ENCODE measurements around the gene CBFA2T3.
"Not testable (repeated sequence)": the region's sequence is repeated elsewhere in the genome, so short reads cannot be mapped to it uniquely, and the experiment has no call there.

Gene CBFA2T3

GRCh38 chr16:88904676-88905365 lies 72.2 kb downstream of the CBFA2T3 start:
- no peak for DNase-seq

DNA sequence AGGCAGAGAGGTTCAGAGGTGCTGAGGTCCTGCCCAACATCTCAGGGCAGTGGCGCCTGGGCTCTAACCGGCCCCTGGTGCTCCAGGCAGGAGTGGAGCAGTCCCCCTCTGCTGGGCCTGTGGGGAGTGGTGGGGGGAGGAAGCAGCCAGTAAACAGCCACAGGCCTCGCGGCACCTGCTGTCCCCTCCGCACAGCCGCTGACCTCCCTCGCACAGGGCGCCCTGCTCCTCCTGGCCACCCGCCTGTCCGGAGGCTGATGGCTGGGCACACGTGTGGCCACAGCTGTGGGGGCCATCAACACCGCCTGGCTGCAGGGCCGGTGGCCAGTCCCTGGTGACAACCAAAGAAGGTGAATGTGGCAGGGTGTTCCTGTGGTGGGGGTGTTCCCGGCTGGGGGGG lies 73.7 kb downstream of the CBFA2T3 start:
- DNase-seq: no peak

- no peak for DNase-seq
Observed at GRCh38 chr16:88902744-88903143, 74.3 kb downstream of the CBFA2T3 start.

DNA sequence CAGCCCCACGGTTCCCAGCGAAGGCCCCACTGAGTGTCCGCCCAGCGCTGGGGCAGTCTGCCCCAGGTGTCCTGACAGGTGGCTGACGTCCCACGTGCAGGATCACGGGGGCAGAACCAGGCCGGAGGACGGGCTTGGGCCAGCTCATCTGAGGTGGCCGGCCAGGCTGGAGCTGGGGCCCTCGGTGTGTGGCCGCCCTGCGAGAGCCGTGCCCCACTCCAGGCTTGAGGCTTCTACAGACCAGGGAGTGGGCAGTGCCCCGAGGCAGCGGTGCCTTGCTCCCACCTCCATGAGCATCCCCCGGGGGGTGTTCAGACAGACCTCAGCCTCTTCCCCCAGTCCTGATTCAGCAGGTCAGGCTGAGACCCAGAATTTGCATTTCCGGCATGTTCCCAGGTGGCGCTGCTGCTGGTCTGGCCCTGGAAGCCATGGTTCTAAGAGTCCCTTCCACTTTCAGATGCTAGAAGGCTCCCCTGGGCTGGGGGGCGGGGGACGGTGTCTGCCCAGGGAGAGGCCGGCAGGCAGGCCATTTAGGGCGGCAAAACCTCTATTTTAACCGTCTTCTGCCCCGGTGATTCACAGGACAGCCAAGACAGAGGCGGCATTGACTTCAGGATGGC lies 75.2 kb downstream of the CBFA2T3 start:
- no peak for DNase-seq

DNA sequence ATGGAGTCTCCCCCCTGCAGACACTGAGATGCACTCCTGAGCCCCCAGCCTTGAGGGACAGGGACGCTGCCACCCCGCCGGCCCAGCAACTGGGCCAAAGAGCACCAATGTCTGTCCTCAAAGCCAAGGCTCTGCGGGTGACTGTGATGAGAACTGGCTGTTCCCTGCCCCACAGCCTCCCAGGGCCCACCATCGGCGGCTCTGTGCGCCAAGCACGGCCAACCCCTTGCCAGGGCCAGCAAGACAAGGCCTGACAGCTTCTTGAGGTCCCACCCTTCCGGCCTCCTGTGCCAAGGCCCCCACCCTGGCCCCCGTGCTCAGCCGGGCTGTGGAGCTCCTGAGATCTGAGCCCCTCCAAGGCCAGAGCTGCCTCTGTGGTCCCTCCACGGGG lies 76.3 kb downstream of the CBFA2T3 start:
- DNase-seq: no peak

DNA sequence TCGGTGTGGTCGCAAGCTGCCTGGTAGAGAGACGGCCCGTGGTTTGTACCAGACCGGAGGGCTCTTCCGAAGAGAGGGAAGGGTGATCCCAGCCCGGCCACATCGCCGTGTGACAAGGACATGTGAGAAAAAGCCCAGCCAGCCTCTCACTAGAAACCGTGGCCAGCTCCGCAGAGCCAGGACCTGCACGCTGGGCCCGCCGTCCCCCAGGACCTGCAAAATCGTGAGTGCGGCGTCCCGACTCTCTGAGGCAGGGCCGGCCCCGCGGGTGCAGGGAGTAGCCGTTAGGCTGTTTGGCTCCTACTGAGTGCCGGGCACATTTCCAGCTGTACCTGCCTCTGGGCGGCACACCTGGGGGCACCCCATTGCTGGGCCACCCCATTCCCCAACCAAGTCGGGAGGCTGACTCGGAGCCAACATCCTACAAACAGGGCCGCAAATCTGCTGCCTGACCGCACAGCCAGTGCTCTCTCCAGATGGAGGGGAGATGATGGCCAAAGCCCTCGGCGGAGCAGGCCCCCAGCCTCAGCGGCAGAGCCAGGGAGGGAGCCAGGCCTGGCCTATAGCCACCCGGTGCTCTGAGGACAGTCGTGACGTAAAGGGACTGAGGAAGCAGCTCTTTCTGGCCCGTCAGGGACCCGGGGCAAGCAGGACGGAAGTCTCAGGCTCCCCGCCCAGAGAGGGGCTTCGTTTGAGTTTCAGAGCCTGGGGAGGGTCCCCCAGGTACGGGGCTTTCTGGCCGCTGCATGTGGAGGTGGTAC lies 76.9 kb downstream of the CBFA2T3 start:
- DNase-seq: no peak

DNA sequence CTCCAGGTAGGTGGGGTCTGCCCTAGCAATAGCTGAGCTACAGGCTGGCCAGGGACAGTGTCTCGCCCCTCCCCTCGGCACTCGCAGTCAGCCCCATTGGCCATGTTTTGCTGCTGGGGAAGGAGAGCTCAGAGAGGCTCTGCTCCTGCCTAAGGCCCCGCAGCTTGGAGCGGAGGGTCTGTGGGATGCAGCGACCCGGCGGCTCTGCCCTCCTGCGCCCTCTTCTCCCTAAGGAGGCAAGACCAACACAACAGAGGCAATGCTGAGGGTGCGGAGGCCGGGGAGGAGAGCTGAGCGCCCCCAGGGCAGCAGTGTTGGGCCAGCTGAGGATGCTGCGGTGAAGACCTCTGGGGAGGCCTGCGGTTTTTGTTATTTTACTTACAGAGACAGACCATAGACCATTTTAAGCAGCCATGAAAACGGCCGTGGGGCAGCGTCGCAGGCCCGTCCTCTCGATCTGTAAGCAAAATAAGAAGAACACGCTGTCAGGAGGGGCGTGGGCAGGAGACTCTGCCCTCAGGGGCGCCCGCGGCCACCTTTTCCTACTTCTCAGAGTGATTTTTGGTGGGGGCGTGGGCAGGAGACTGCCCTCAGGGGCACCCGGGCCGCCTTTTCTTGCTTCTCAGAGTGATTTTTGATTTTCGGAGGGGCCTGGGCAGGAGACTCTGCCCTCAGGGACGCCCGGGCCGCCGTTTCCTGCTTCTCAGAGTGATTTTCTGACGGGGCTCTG lies 79.1 kb downstream of the CBFA2T3 start:
- no peak for DNase-seq

GRCh38 chr16:88896238-88897070 lies 80.6 kb downstream of the CBFA2T3 start:
- no peak for DNase-seq

DNA sequence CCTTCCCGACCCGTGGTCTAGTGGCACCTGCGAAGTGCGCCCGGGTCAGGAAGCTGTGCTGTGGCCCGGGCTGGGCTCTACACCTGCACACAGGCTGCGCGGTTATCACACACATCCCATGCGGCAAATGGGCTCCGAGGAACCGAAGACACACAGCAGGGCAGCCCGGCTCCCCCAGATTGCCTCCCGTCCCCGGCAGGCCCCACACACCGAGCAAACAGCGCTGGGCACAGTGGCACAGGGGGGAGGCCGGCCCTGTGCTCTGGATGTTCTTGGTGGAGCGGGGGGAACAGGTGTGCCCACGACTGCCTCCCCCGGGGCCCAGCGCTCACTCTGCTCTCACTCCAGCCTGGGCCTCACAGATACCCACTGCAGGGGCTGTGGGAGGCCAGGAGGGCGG lies 81.7 kb downstream of the CBFA2T3 start:
- no peak for DNase-seq

GRCh38 chr16:88894681-88895300 lies 82.2 kb downstream of the CBFA2T3 start:
- DNase-seq: no peak

DNA sequence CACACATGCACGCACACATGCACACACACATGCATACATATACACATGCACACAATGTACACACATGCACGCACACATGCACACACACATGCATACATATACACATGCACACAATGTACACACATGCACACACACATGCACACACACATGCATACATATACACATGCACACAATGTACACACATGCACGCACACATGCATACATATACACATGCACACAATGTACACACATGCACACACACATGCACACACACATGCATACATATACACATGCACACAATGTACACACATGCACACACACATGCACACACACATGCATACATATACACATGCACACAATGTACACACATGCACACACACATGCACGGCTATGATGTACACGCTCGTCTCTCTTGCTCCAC lies 82.7 kb downstream of the CBFA2T3 start:
- DNase-seq: not testable (repeated sequence)

DNA sequence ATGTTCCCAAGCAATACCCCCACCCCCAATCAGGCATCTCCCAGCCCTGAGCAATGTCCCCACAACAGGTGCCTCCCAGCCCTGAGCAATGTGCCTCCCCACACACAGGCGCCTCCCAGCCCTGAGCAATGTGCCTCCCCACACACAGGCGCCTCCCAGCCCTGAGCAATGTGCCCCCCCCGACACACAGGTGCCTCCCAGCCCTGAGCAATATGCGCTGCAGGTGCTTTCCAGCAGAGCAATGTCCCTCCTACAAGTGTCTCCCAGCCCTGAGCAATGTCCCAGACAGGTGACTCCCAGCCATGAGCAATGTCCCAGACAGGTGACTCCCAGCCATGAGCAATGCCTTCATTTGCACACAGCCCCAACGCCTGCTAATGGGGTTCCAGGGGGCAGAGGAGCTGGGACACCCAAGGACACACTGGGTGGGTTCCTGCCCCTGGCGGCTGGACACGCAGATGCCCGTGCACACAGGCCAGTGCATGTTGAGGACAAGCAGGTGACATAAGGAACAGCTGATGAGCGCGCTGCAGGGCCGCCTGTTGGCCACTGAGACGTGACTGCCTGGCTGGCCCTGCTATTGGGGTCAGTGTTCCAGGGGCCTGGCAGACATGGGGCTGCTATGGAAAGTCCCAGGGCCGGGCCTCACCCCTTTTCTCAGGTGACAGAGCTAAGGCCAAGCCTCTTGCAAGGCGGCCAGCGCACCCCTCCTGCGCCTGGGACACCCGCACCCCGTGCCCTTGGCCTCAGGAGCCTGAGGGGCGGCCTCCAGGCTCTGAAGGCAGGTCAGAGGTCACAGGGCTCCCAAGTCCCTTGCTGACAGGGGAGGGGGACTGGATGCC lies 83.7 kb downstream of the CBFA2T3 start:
- DNase-seq: no peak

- DNase-seq: no peak
Observed at GRCh38 chr16:88892065-88892464, 84.9 kb downstream of the CBFA2T3 start.

DNA sequence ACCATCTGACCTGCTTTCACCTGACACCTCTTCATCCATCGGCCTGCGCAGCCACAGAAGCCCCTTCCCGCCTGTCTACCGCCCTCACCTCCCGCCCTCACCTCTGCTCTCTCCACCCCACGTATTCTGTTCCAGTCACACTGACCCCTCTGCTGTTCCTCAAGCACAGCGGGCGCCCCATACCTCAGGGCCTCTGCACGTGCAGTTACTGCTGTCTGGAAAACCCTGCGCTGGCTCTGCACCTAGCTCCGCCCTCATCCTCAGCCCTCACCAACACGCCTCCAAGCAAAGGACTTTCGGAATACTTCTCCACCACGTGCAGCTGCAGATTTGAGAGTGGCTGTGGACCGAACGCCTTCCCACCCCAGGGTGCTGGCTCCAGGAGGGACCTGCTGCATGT lies 85.9 kb downstream of the CBFA2T3 start:
- DNase-seq: no peak

GRCh38 chr16:88889702-88890352 lies 87.2 kb downstream of the CBFA2T3 start:
- not testable (repeated sequence) for DNase-seq

DNA sequence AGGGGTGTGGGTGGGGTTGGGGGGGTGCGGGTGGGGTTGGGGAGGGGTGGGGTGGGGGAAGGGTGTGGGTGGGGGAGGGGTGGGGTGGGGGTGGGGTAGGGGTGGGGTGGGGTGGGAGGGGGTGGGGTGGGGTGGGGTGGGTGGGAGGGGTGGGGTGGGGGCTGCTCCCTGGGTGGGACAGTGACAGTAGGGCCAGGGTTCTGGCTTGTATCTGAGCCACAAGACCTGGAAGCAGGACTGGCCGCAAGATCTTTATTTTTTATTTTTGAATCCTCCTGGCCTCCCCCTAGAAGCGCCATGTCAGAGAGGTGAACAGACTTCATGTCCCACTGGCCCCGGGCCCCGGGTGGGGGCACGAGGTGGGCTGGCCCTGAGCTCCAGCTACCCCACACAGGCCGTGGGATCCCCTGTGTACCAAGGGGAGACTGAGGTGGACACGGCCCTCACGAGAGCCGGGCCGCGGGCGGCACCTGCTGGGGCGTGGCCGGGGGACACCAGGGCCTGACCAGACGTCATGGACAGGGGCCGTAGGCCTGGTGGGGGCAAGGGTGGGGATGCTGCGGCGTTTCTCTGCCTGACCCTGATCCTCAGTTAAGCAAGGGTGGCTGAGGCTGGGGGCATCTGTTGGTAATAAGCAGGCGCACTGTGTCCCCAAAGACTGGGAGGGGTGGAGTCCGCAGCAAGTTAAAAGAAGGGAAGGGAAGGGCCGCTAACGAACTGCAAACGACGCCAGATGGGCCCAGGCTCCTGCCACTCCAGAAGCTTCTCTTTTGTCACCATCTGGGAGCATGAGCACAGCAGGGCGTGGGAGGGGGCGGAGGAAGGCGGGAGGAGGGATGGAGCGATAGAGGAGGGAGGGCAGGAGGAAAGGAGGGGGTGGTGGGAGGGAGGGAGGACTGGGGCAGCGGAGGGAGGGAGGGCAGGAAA lies 88.3 kb downstream of the CBFA2T3 start:
- no peak for DNase-seq

DNA sequence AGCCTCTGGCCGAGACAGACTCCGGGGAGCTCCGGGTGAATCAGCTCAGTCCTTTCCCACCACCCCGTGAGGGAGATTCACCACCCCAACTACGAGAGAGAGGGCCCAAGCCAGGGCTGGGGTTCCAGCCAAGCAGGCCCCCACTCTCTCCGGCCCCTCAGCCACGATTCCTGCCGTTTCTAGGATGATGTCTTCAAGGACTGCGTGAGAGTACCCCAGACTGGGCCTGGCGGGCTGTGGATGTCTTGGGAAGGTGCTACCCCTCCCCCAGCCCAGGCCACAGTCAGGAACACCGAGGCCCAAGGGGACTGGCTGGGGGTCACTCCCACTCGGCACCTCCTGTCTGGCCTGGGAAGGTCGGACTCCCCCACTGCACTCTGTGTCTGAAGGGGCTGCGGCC lies 89.0 kb downstream of the CBFA2T3 start:
- no peak for DNase-seq

GRCh38 chr16:88886845-88887521 lies 90.0 kb downstream of the CBFA2T3 start:
- DNase-seq: no peak

- no peak for DNase-seq
Observed at GRCh38 chr16:88886420-88886844, 90.6 kb downstream of the CBFA2T3 start.

Measured in COR-L47 (cell line).